IPS-NIHi7 (cell line): Measurements from ENCODE around the gene SH3BP4.
A peak's percentile ranks its signal among the peaks of the same experiment; 100 is the strongest.

Source experiments
- DNase-seq: peaks from one replicate; pipeline ENCODE4 v3.0.0; 2012; ENCODE audit warnings: mixed read lengths; ENCODE audit errors: extremely low spot score

Gene SH3BP4, protein sequence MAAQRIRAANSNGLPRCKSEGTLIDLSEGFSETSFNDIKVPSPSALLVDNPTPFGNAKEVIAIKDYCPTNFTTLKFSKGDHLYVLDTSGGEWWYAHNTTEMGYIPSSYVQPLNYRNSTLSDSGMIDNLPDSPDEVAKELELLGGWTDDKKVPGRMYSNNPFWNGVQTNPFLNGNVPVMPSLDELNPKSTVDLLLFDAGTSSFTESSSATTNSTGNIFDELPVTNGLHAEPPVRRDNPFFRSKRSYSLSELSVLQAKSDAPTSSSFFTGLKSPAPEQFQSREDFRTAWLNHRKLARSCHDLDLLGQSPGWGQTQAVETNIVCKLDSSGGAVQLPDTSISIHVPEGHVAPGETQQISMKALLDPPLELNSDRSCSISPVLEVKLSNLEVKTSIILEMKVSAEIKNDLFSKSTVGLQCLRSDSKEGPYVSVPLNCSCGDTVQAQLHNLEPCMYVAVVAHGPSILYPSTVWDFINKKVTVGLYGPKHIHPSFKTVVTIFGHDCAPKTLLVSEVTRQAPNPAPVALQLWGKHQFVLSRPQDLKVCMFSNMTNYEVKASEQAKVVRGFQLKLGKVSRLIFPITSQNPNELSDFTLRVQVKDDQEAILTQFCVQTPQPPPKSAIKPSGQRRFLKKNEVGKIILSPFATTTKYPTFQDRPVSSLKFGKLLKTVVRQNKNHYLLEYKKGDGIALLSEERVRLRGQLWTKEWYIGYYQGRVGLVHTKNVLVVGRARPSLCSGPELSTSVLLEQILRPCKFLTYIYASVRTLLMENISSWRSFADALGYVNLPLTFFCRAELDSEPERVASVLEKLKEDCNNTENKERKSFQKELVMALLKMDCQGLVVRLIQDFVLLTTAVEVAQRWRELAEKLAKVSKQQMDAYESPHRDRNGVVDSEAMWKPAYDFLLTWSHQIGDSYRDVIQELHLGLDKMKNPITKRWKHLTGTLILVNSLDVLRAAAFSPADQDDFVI

DNA sequence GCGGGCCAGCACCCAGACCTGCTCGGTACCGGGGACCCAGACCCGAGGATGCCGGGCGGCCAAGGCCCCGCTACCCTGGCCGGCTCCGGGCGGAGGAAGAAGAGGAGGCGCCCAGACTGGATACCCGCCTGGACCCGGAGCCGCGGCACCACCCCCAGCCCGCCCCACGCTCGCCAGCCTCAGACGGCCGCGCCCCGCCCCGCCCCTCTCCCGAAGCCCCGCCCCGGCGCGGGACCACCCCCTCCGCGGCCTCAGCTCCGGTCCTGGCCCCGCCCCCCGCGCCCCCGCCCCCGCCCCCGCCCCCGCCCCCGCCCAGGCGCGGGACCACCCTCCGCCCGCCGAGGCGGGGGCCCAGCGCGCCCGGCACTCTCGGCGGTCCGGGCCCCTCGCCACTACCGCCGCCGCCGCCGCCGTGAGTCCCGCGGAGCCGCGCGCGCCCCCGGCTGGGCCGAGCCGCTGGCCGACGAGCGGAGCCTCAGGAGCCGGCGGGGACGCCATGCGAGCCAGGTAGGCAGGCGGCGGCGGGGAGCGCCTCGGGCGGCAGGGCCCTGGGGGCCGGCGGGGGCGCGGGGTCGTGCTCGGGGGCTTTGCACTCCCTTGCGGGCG, at the start of gene SH3BP4:
SH3BP4 (plus strand) TSS at position 354 of the 606 bp plus-strand sequence. CDS start 82,986 bp downstream, outside the sequence.
- peak; percentile 95 for DNase-seq

DNA sequence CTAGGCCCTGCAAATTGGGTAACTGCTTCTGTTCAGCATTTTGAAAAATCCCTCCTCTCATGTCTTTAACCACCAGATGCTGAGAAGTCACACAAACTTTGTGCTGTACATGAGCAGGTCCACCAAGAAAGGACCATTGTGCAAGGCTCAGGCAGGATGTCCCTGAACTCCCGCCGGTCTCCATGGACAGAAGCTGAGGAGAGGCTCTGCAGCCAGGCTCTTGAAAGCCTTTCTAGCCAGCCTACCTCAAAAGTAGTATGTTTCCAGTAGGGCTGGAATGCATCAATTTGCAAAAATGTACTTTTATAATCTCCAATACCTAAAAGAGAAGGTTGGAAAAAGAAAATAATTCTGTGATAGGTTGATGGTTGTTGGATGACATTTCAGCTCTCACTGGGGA, 47.0 kb upstream of the SH3BP4 start:
- no peak for DNase-seq

DNA sequence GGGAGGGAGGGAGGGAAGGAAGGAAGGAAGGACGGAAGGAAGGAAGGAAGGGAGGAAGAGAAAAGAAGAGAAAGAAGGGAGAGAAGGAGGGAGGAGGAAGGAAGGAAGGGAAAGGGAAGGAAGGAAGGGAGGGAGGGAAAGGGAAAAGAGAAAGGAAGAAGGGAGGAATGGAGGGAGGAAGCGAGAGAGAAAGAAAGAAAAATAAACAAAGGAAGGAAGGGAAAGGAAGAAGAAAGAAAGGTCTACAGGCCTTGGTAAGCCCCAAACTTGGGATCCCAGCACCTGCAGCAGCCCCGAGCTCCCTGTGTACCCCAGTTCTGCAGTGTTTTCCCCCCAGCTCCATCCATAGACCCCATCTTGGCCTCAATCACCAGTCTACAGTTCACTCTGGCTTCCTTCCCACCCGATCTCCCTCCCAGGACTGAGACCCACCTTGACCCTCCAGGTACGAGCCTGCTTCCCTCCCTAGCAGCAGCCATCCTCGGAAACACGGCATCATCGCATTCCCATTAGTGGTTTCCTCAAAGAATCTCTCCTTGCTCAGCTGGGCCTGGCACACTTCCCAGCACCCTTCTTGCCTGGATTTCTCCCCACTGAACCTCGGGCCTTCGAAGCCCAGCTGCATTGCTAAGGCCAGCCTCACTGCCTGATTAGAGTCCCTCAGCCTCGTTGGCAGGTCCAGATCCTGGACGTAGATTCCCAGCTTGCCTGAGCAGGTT, 46.1 kb upstream of the SH3BP4 start:
- DNase-seq = no peak

DNA sequence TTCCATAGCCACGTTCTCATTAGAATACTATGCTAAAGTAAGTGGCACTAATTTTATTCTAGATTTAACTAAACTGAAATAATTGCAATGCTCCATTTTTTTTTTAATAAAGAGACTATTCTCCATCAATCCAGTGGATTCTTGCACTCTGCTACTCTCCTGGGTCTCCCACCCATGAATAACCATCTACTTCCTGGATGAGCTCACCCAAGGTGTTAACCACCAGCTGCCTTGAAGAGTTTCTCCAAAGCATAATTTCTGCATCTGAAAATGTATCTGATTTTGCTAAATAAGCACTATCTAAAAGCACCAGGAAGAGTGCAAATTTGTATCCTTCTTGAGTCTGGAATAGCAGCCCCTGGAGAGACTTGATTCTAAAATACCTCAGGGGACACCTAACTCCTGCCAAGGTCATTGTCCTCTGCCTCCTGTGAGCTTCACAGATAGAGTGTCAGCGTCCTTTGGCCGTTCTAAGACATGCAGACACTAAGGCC, 41.6 kb upstream of the SH3BP4 start:
- DNase-seq = no peak

DNA sequence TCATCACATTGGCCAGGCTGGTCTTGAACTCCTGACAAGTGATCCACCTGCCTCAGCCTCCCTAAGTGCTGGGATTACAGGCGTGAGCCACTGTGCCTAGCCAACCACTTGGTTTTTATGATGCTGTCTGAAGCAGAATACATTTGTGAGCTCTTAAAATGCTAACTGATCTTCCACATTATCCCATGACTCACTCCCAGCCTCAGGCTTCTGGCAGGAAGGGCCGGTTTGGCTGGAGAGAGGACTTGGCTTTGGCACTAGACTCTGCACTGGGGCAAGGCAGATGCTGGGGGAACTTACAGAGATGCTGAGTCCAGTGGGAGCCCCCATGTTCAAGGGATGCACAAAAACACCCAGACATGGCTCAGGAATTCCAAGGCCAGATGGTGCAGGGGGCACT, 40.5 kb upstream of the SH3BP4 start:
- DNase-seq = no peak

DNA sequence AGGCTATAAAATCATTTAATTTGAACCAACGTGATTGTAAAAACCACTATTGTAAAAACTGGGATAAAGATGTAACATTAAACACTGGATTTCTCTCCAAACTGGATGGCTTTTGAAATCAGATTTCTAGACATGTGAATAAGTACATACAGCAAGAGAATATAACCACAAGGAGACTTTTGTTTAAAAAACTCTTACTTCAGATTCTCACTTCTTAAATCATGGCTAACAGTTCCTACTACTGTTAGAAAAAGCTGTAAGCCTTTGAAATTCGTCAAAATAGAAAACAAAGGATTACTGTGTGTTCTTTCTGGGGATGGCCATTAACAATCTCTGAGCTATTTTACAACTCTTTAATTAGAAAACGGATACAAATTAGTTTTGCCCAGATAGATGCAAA, 39.4 kb upstream of the SH3BP4 start:
- DNase-seq = no peak

DNA sequence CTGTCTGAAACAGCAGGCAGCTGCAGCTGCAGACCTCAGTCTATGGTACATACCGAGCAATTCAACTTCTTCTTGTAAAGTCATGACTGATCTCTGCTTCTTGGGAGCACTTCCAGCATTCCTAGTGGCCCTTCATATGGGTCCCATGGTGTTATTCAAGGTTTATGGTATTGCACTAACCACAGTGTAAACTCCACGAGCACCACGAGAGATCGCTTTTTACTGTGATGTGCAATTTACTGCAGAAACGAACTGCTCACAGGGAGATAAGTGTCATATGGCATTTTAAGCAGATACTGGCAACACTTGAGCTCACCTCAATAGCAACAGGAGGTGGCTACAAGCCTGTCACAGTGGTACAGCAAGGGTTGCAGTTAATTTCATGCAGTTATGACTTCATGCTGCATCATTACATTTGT, 38.6 kb upstream of the SH3BP4 start:
- DNase-seq = no peak

DNA sequence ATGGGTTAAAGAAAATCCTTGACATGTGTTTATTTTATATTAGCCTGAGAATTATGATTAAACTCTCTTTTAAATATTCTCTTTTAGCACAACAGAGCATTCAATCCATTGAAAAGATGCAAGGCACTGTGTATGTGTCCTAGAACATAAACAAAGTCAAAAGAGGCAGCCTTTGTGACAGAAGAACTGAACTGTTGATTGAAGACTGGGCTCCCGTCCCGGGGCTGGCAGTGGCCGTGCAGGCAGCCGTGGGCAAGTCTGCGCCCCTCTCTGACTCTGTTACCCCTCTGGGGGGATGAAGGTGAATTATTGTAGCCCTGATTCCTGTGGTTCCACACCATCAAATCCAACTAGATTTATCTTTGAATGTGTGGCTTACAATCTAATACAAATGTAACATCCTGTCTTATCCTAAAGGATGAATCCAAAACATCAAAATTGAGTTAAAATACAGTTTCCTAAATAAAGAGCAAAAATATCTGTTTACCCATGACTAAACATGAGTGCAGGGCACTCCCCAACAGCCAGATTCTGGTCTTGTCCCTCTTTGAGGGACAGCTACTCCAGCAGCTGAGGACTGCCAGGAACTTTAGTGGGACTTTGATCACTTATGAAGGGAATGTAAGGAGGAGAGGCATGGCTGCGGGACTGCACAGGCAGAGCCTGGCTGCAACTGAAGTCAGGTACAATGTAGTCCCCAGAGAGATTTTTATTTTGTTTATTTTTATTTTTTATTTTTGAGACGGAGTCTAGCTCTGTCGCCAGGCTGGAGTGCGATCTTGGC, 37.3 kb upstream of the SH3BP4 start:
- no peak for DNase-seq

DNA sequence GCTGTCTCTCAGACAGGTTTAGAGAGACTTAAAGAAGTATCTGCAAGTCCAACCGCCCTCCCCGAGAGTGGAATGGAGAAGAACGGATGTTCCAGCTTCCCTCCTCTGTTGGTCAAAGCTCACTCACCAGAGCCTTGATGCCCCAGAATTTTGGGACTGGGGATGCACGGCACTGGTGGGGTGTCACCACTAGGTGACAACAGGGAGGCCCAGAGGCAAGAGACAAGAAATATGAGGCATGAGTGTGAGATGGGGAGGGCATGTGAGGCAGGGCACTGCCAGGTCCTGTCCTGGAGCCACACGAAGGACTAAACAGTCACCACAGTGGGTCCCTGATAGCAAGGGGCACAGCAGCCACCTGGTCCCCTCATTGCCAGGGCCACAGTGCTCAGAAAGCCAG, 35.1 kb upstream of the SH3BP4 start:
- no peak for DNase-seq

DNA sequence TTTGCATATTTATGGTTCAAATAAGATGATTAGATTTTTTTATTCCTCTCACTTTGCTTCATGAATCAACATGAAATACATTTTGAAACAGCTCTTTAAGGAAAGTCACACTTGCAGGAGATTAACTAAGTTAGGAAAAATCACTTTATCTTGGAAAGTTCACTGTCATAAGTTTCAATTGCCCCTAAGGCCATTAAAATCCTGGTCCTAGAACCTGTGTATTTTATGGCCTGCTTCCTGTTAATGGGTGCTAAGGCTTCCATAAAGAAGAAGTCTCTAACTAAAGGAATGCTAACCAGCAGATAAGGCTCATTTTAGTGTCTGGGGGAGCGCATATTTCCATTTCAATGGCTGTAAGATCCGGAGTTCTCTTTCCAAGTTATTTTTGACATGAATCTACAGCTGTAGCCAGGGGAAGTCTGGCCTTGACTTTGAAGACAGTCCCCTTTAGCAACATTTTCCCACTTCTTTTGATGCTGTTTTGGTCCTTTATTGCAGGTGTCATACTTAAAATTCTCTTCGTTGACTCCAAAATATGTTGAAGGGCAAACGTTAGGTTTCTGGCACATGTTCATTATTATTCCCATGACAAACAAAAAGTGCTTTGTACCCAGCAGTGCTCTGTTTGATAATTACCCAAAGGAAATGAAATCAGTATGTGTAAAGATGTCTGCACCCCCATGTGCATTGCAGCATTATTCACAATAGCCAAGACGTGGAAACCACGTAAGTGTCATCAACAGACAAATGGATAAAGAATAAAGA, 34.4 kb upstream of the SH3BP4 start:
- DNase-seq = no peak

DNA sequence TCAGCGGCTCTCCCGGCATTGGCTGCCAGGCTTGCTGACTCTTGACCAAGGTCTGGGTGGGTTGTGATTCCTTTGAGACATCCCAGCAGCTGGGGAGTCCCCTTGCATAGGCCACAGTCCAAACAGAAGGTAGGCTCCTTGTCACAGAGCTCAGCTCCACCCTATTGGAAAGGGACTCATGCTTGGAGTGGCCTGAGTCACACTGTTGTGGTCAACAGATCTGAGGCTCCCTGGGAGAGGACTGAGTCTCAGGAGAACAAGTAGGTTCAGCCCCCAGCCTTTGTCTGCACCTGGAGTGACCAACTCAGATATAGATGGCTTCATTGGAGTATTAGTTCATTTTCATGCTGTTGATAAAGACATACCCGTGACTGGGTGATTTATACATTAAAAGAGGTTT, 32.1 kb upstream of the SH3BP4 start:
- no peak for DNase-seq

DNA sequence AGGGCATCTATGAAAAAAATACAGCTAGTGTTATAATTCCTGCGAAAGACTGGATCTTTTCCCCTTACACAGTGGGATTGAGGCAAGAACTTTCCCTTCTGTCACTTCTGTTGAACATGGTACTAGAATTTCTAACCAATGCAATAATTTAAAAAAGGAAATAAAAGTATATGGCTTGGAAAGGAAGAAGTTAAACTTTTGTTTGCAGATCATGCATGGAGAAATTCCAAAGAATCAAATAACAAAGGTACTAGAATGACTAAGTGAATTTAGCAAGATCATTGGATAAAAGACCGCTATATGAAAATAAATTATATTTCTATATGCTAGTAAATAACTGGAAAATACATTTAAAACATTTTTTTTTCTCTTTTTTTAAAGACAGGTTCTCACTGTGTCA, 31.0 kb upstream of the SH3BP4 start:
- DNase-seq = no peak

DNA sequence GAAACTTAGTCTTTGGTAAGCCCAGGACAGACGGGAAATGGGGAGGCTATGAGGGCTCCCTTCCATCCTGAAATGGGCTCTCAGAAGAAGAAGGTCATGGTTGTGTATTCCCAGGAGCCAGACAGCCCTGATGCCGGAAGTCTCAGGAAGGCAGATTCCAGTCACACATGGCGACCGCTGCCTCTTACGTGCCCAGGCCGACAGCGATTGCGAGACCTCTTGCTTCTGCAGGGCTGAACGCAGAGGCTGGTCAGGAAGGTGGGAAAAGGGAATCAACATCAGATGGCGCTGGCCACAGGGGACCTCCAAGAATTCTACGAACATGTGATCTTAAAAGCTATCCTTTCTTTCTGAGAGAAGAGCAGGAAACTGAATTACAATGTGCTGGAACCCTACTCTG, 22.8 kb upstream of the SH3BP4 start:
- no peak for DNase-seq

DNA sequence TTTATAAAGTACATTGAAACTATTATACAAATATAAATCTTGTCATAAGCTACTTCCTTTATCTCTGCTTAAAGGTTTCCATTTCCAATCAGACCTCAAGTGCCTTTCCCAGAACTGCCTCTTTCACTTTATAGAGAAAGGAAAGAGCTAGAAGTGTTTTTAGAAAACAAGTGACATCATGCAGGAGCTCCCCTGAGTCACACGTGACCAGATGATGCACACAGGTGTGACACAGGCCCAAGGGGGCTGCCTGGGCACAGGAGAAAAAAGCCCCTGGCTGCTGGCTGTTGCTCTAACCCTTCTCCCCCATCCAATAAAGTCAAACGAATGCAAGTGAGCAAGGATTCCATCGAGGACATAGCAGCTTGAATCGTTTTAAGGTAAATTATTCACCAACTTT, 21.4 kb upstream of the SH3BP4 start:
- no peak for DNase-seq

DNA sequence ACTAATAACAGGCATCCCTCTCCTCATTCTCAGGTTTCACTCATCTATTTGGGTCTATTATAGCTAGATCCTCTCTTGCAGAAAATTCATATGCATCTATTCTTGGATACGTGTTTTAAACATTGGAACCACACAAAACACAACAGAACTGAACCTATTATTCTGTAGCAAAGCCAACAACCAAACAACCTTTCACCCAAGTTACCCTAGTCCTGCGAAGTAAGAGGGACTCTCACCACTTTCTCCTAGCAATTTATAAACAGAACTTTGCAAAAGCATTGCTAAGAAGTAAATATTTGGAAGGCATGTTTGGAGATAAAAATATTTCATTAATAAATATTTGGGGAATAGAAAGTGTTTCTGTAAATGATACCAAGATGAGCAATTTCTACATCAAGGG, 20.4 kb upstream of the SH3BP4 start:
- DNase-seq = no peak

DNA sequence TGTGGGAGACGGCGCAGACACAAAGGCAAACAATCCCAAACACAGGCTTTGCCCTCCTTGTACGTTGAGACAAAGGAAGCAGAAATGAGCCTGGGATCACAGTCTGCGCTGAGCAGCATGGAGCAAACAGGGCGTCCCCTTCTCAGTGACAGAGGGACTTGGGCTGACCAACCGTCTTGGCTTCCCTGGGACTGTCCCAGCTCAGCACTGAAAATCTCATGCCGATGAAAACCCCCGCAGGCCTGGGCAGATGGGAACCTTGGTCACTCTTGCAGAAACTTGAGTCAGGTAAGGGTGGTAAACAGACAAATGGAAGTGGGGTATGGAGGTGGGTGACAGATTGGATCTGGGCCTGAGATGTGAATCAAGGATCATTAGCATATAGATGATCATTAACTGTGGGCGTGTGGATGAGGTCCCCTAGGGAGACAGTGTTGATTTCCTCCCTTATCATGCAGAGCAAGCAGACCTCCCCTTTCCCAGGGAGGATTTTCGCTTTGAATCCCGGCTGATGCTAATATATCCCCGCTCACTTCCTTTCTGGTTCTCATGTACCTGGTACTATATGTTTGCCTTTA, 19.1 kb upstream of the SH3BP4 start:
- peak; percentile 76 for DNase-seq

DNA sequence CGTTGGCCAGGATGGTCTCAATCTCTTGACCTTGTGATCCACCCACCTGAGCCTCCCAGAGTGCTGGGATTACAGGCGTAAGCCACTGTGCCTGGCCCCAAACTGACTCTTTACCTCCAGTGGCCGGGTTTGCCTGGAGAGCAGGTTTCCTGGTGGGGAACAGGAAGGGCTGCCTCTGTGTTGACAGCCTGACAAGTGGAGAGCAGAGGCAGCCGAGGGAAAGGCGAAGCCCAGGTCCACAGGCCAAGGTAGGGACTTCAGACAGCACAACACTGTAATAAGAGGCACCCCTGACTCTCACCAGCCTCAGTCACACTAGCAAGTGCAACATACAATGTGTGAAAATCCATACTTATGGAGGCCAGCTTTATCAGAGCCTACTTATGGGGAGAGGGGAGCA, 16.5 kb upstream of the SH3BP4 start:
- DNase-seq = peak; percentile 23

DNA sequence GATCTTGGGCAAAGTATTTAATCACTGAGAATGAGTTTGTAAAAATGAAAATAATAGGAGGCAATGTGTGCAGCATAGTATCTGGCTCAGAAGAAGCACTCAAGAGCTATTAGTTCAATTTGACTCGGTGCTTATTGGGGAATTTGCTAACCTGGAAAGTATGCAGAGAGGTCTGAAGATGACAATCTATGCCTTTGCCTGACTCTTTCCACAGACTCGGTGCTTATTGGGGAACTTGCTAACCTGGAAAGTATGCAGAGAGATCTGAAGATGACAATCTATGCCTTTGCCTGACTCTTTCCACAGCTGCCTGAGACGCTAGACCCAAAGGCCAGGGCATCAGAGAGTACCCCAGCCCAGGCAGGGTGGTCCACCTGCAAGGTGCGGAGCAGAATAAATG, 12.2 kb upstream of the SH3BP4 start:
- no peak for DNase-seq

DNA sequence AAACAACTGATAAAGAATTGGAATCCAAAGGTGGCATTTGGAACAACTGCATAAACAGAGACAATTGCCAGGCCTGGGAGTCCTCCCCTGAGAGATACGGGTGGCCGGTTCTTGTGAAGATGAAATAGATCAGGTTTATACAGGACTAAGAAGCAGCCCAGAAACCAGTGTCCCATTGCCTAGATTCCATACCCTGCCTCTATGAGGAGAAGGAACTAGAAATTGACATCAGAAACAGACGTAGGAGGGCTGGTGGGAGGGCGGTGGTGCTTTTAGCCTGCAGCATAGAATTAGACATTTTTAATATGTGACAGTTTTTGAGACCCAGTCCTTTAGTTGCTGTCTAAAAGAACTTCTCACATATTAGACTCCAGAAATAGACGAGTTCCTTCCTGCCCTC, 11.8 kb upstream of the SH3BP4 start:
- DNase-seq = no peak

DNA sequence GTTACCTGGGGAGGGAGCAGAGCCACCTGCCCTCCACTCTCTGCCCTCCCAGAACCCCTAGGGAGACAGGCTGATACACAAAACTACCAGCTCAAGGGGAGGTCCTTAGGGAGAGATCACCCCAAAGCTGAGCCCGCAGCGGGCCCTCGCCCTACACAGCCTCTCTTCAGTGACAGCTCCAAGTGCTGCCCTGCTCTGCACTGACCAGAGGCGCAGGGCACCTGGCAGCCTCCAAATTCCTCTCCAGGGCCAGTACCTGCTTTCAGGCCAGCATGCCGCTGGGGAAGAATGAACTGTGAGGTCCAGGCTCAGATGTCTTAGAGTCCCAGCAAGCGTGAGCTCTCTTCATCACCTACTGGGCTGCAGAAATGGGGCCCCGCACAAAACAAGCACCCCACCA, 11.3 kb upstream of the SH3BP4 start:
- no peak for DNase-seq
